Esophagus (tissue), 2 donors: ENCODE data around the gene IQCK. TPM values are rescaled to one million over a fixed set of nuclear protein-coding genes. Genes with fewer than 3 reads are reported as not detected.
A peak's percentile ranks its signal among the peaks of the same experiment; 100 is the strongest.

ENCODE experiments used
- H3K27ac ChIP-seq, 2 donors: one replicate each; pipeline ENCODE4 v1.5.1; 2013; ENCODE audit warnings: low read depth in 2 of 2, mild to moderate bottlenecking in 2 of 2, inconsistent platforms in 1 of 2, low read length in 1 of 2, moderate library complexity in 1 of 2
- H3K27me3 ChIP-seq, 2 donors: one replicate each; pipeline ENCODE4 v1.6.1; 2013; ENCODE audit warnings: low read length in 2 of 2, control low read depth in 1 of 2, mild to moderate bottlenecking in 1 of 2; ENCODE audit not compliant: insufficient read depth in 2 of 2, control insufficient read depth in 1 of 2
- H3K36me3 ChIP-seq, 2 donors: one replicate each; pipeline ENCODE4 v1.6.1; 2013; ENCODE audit warnings: low read length in 1 of 2; ENCODE audit not compliant: control insufficient read depth in 2 of 2, insufficient read depth in 2 of 2
- H3K4me1 ChIP-seq, 2 donors: one replicate each; pipeline ENCODE4 v1.6.1; 2013; ENCODE audit warnings: low read length in 1 of 2; ENCODE audit not compliant: control insufficient read depth in 2 of 2, insufficient read depth in 2 of 2
- H3K4me3 ChIP-seq, 2 donors: one replicate each; pipeline ENCODE4 v1.5.1; 2013; ENCODE audit warnings: low read length in 2 of 2, mild to moderate bottlenecking in 2 of 2, low read depth in 1 of 2, moderate library complexity in 1 of 2
- H3K9me3 ChIP-seq, 2 donors: one replicate each; pipeline ENCODE4 v1.6.1; 2013; ENCODE audit warnings: mild to moderate bottlenecking in 2 of 2, low read depth in 1 of 2, low read length in 1 of 2, moderate library complexity in 1 of 2; ENCODE audit not compliant: control insufficient read depth in 2 of 2, insufficient read depth in 1 of 2
- WGBS, 2 donors: extraction: QIAGEN DNeasy Blood & Tissue Kit; methylation state at CpG; one replicate each; pipeline ENCODE4 v1.1.7; 2013; 5-methylcytosine and 5-hydroxymethylcytosine counted together
- polyA plus RNA-seq, 2 donors: library from polyadenylated mRNA; stranded (reverse); fragments of 200-250 nt; gene quantifications; one replicate each; pipeline ENCODE4 v1.2.3, GENCODE V29; 2013
- donor health status: healthy with polysubstance abuse.
- donor health status: Bipolar disorder and iron deficiency.

IQCK gene
- polyA plus RNA-seq, 2 donors = 4.5 to 5.3 TPM

GRCh38 chr16:19835196-19835595 is 117.1 kb downstream of the IQCK start:
- no peak overlapping the region for H3K4me3 ChIP-seq
- no peaks in the 10 kb centered on the region for H3K9me3 ChIP-seq
- 94% methylated on average over 3 of the region's 3 CpGs for WGBS, 2 donors
- no peak overlapping the region for H3K27ac ChIP-seq
- H3K36me3 ChIP-seq = no peaks in the 10 kb centered on the region
- no peaks in the 10 kb centered on the region for H3K4me1 ChIP-seq
- H3K27me3 ChIP-seq = no peaks in the 10 kb centered on the region

- Histone ChIP-seq H3K27me3 (no peaks in the 10 kb centered on the region), H3K4me3 (no peak overlapping the region), H3K9me3 (no peaks in the 10 kb centered on the region)
Measured at GRCh38 chr16:19835968-19836421, 117.9 kb downstream of the IQCK start.

GRCh38 chr16:19837331-19837980 is 119.4 kb downstream of the IQCK start:
- Histone ChIP-seq H3K4me1 (no peaks in the 10 kb centered on the region), H3K9me3 (no peaks in the 10 kb centered on the region), H3K27me3 (no peaks in the 10 kb centered on the region), H3K27ac (no peak overlapping the region), H3K4me3 (no peak overlapping the region), H3K36me3 (no peaks in the 10 kb centered on the region)
- WGBS, 2 donors = 76 to 78% methylated on average over 6 of the region's 6 CpGs

More at GRCh38 chr16:19835968-19836421, 117.9 kb downstream of the IQCK start:
- Histone ChIP-seq H3K36me3 (no peaks in the 10 kb centered on the region), H3K27ac (no peak overlapping the region), H3K4me1 (no peaks in the 10 kb centered on the region)

GRCh38 chr16:19837984-19838707 is 120.1 kb downstream of the IQCK start:
- Histone ChIP-seq H3K27ac (no peak overlapping the region), H3K9me3 (no peaks in the 10 kb centered on the region), H3K36me3 (no peaks in the 10 kb centered on the region), H3K4me3 (no peak overlapping the region), H3K4me1 (no peaks in the 10 kb centered on the region), H3K27me3 (no peaks in the 10 kb centered on the region)
- 77 to 83% methylated on average over 13 of the region's 13 CpGs for WGBS, 2 donors

- WGBS, 2 donors = 59 to 73% methylated on average over 3 of the region's 3 CpGs
- Histone ChIP-seq H3K27me3 (no peaks in the 10 kb centered on the region), H3K9me3 (no peaks in the 10 kb centered on the region), H3K36me3 (no peaks in the 10 kb centered on the region), H3K27ac (no peak overlapping the region), H3K4me1 (no peaks in the 10 kb centered on the region), H3K4me3 (no peak overlapping the region)
Measured at GRCh38 chr16:19840524-19841110, 122.5 kb downstream of the IQCK start.

- no peaks in the 10 kb centered on the region for H3K4me1 ChIP-seq
- H3K27me3 ChIP-seq = no peaks in the 10 kb centered on the region
- WGBS, 2 donors = 78% methylated on average over 3 of the region's 3 CpGs
- H3K9me3 ChIP-seq = no peaks in the 10 kb centered on the region
- H3K27ac ChIP-seq = no peak overlapping the region
- no peaks in the 10 kb centered on the region for H3K36me3 ChIP-seq
- H3K4me3 ChIP-seq = no peak overlapping the region
Measured at GRCh38 chr16:19841184-19841583, 123.1 kb downstream of the IQCK start.

- WGBS, 2 donors = 65 to 76% methylated on average over 6 of the region's 6 CpGs
- Histone ChIP-seq H3K4me1 (no peaks in the 10 kb centered on the region), H3K36me3 (no peaks in the 10 kb centered on the region), H3K27ac (no peak overlapping the region), H3K9me3 (no peaks in the 10 kb centered on the region), H3K27me3 (no peaks in the 10 kb centered on the region), H3K4me3 (no peak overlapping the region)
Measured at GRCh38 chr16:19842426-19843157, 124.5 kb downstream of the IQCK start.

GRCh38 chr16:19843371-19843770 is 125.3 kb downstream of the IQCK start:
- H3K4me1 ChIP-seq = no peaks in the 10 kb centered on the region
- no peak overlapping the region for H3K27ac ChIP-seq
- WGBS, 2 donors = 80 to 91% methylated on average over 1 of the region's 1 CpG
- H3K4me3 ChIP-seq = no peak overlapping the region
- H3K9me3 ChIP-seq = no peaks in the 10 kb centered on the region
- no peaks in the 10 kb centered on the region for H3K36me3 ChIP-seq
- H3K27me3 ChIP-seq = no peaks in the 10 kb centered on the region

- WGBS, 2 donors = 76 to 85% methylated on average over 11 of the region's 11 CpGs
- Histone ChIP-seq H3K27ac (peak overlapping the region in 1 of 2 donors; percentile 41), H3K36me3 (no peaks in the 10 kb centered on the region), H3K4me3 (no peak overlapping the region), H3K4me1 (no peaks in the 10 kb centered on the region), H3K9me3 (no peaks in the 10 kb centered on the region), H3K27me3 (no peaks in the 10 kb centered on the region)
Measured at GRCh38 chr16:19844945-19845641, 127.0 kb downstream of the IQCK start.
